CD4-positive, alpha-beta memory T cell (primary cell): Measurements from ENCODE around the gene C16orf90. TPM values are rescaled to one million over a fixed set of nuclear protein-coding genes. Genes with fewer than 3 reads are reported as not detected.

Source experiments
- CTCF ChIA-PET: fragments of 350-600 bp; sonication (Branson Sonifier 250); formaldehyde crosslinking; loops from one replicate; lab custom pipeline; 2021; ENCODE audit warnings: inconsistent platforms; ENCODE audit not compliant: partially characterized antibody; lab: Charles Lee
- POLR2A ChIA-PET: fragments of 350-600 bp; sonication (Branson Sonifier 250); formaldehyde crosslinking; loops from one replicate; lab custom pipeline; 2021; ENCODE audit not compliant: partially characterized antibody; lab: Charles Lee
- DNase-seq, 5 donors: peaks; one replicate each; pipeline versions ENCODE4 v3.0.0 to v3.0.0-alpha.2; 2020 to 2022; ENCODE audit warnings: mixed read lengths in 1 of 5
- H3K27ac ChIP-seq: one replicate; pipeline ENCODE4 v1.7.0; 2013; ENCODE audit warnings: low read depth, low read length
- H3K27me3 ChIP-seq: 2 replicates; pipeline ENCODE4 v1.7.0; 2013; ENCODE audit warnings: mild to moderate bottlenecking, low read length, moderate library complexity; ENCODE audit not compliant: insufficient read depth
- H3K36me3 ChIP-seq: 2 replicates; pipeline ENCODE4 v1.7.0; 2013; ENCODE audit warnings: mild to moderate bottlenecking, low read length, moderate library complexity; ENCODE audit not compliant: insufficient read depth
- H3K4me1 ChIP-seq: 2 replicates; pipeline ENCODE4 v1.7.0; 2013; ENCODE audit warnings: mild to moderate bottlenecking, low read length, moderate library complexity; ENCODE audit not compliant: insufficient read depth
- H3K4me3 ChIP-seq, 2 donors: one replicate each; pipeline ENCODE4 v1.7.0; 2013; ENCODE audit warnings: low read length in 2 of 2, mild to moderate bottlenecking in 1 of 2
- H3K9me3 ChIP-seq, 2 donors: one replicate each; pipeline ENCODE4 v1.7.0; 2013; ENCODE audit warnings: low read length in 2 of 2, control low read depth in 1 of 2; ENCODE audit not compliant: control insufficient read depth in 1 of 2
- H3K27ac Mint-ChIP-seq, 7 donors: one replicate each; pipeline ENCODE4 v1.8.0; 2020 to 2021; ENCODE audit warnings: mixed read lengths in 7 of 7, mild to moderate bottlenecking in 6 of 7, inconsistent platforms in 3 of 7, moderate library complexity in 3 of 7
- H3K27me3 Mint-ChIP-seq, 2 donors: one replicate each; pipeline ENCODE4 v1.8.0; 2020 to 2021; ENCODE audit warnings: mixed read lengths in 2 of 2
- H3K36me3 Mint-ChIP-seq, 2 donors: one replicate each; pipeline ENCODE4 v1.8.0; 2020 to 2021; ENCODE audit warnings: mixed read lengths in 2 of 2, inconsistent platforms in 1 of 2, mild to moderate bottlenecking in 1 of 2
- H3K4me1 Mint-ChIP-seq, 4 donors: one replicate each; pipeline ENCODE4 v1.8.0; 2020 to 2021; ENCODE audit warnings: mixed read lengths in 4 of 4, mild to moderate bottlenecking in 1 of 4
- H3K4me3 Mint-ChIP-seq, 8 donors: one replicate each; pipeline ENCODE4 v1.8.0; 2020 to 2021; ENCODE audit warnings: mixed read lengths in 8 of 8, mild to moderate bottlenecking in 7 of 8, moderate library complexity in 6 of 8, inconsistent platforms in 3 of 8
- H3K9me3 Mint-ChIP-seq, 8 donors: one replicate each; pipeline ENCODE4 v1.8.0; 2020 to 2021; ENCODE audit warnings: mixed read lengths in 8 of 8, mild to moderate bottlenecking in 5 of 8, inconsistent platforms in 3 of 8, moderate library complexity in 1 of 8
- intact Hi-C: fragments of 100-400 bp; cut with micrococcal nuclease; formaldehyde crosslinking; loops from one replicate; pipeline ENCODE4 v1.15.1; 2023
- polyA plus RNA-seq, 2 donors: library from polyadenylated mRNA; unstranded; fragments of 300-500 nt; fragmentation: Illumina TruSeq; gene quantifications; one replicate each; pipeline ENCODE4 v1.2.3, GENCODE V29; 2021
- total RNA-seq, 2 experiments: library from RNA; stranded (reverse); gene quantifications; one replicate each; pipeline ENCODE4 v1.2.3, GENCODE V29; 2021

The C16orf90 gene
- total and polyA plus RNA-seq, 4 experiments from 2014 or later: not detected

DNA sequence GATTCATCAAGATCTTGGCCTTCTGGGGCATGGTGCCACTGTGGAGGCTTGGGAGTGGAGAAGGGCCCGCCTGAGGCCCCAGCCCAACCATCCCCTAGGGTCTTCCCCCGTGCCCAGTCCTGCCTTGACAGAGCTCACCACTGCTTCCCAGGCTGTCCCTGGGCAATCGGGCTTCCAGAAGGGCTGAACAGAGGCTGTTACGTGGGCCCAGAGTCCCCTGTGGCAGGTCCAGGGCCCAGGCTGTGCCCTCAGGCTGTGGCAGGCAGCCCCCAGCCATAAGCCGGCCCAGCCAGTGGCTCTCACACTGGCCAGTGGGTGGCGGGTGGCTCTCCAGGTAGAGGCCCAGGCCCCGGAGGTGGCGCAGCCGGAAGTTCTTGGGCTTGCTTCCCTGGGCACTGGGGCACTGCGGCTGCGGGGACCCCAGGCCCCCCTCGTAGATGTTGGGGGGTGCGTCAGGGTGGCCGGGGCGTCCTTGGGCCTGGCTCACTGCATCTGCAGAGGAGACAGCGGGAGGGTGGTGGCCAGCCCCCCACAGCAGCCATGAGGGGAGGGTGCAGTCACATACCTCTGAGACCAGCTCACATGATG is 809 bp downstream of the C16orf90 start:
- CTCF ChIA-PET: no interaction called here
- intact Hi-C loops: no loop called here

DNA sequence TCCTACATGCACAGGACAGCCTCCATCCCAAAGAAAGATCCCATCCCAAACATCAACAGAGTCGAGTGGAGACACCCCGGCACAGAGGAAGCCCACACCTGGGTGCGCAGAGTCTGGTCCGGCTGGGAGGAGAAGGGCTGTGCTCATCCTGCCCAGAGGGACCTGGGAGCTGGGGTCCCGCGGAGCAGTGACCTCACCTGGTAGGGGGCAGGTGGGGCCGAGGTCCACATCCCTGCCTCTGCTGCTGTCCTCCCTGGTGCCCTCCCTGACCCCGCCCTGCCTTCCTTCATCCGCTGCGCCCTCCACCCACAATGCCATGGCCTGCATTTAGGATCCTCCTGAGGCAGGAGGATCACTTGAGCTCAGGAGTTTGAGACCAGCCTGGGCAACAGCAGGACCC is 2.9 kb downstream of the C16orf90 start:
- Histone ChIP-seq H3K4me1 (no peaks in the 10 kb centered on the region), H3K36me3 (no peaks in the 10 kb centered on the region), H3K9me3 (no peaks in the 10 kb centered on the region), H3K4me3 (no peak overlapping the region), H3K27ac (no peak overlapping the region), H3K27me3 (no peaks in the 10 kb centered on the region)
- Mint-ChIP-seq H3K4me1 (peaks cover 0 to 6% (median 3%) of the 10 kb centered on the region in 4 donors), H3K9me3 (no peaks in the 10 kb centered on the region), H3K36me3 (peaks cover 3% of the 10 kb centered on the region in 2 donors), H3K4me3 (no peak overlapping the region), H3K27me3 (no peaks in the 10 kb centered on the region), H3K27ac (no peak overlapping the region)
- ChIA-PET CTCF (no interaction called here), POLR2A (interaction anchor here (0.6 kb wide), 1 partner anchor 29 kb away, joined by 3 read pairs; no protein-coding TSS in a partner anchor)
- no peak for DNase-seq
- intact Hi-C loops: no loop called here

More for the DNA sequence above, 809 bp downstream of the C16orf90 start:
- Histone ChIP-seq H3K9me3 (no peaks in the 10 kb centered on the region), H3K4me3 (no peak overlapping the region), H3K27me3 (no peaks in the 10 kb centered on the region), H3K4me1 (peaks cover under 1% of the 10 kb centered on the region), H3K27ac (no peak overlapping the region), H3K36me3 (no peaks in the 10 kb centered on the region)
- DNase-seq: no peak
- POLR2A ChIA-PET: no interaction called here
- H3K9me3 Mint-ChIP-seq: no peaks in the 10 kb centered on the region
- no peaks in the 10 kb centered on the region for H3K27me3 Mint-ChIP-seq
- no peaks in the 10 kb centered on the region for H3K36me3 Mint-ChIP-seq
- no peak overlapping the region for H3K4me3 Mint-ChIP-seq
- H3K27ac Mint-ChIP-seq: no peak overlapping the region
- H3K4me1 Mint-ChIP-seq: peaks cover 5 to 8% (median 5%) of the 10 kb centered on the region in 4 donors

GRCh38 chr16:3490911-3491629 is 4.2 kb downstream of the C16orf90 start:
- Mint-ChIP-seq H3K36me3 (peaks cover 3 to 10% of the 10 kb centered on the region in 2 donors), H3K27ac (peak overlapping the region in 4 of 7 donors; percentile 53 to 88 (median 80))
- POLR2A ChIA-PET: interaction anchor here (0.5 to 1.5 kb wide), 5 partner anchors 12 to 34 kb away, joined by 3 to 7 read pairs (median 3); no protein-coding TSS in a partner anchor

GRCh38 chr16:3488801-3489200 is 6.5 kb downstream of the C16orf90 start:
- H3K27me3 ChIP-seq: no peaks in the 10 kb centered on the region
- POLR2A ChIA-PET: interaction anchor here (0.6 kb wide), 1 partner anchor 145 kb away, joined by 4 read pairs; no protein-coding TSS in a partner anchor
- Mint-ChIP-seq H3K4me3 (no peak overlapping the region), H3K4me1 (peaks cover 0 to 6% (median 3%) of the 10 kb centered on the region in 4 donors), H3K27ac (no peak overlapping the region), H3K9me3 (no peaks in the 10 kb centered on the region), H3K27me3 (no peaks in the 10 kb centered on the region), H3K36me3 (peaks cover 6 to 28% of the 10 kb centered on the region in 2 donors)
- no peak overlapping the region for H3K27ac ChIP-seq
- H3K9me3 ChIP-seq: no peaks in the 10 kb centered on the region
- CTCF ChIA-PET: interaction anchor here (0.6 to 1.4 kb wide), 2 partner anchors 305 to 990 kb away, joined by 3 to 4 read pairs; no protein-coding TSS in a partner anchor
- DNase-seq: no peak
- intact Hi-C loops: no loop called here
- no peaks in the 10 kb centered on the region for H3K4me1 ChIP-seq
- peaks cover 19% of the 10 kb centered on the region for H3K36me3 ChIP-seq
- no peak overlapping the region for H3K4me3 ChIP-seq

More at GRCh38 chr16:3490911-3491629, 4.2 kb downstream of the C16orf90 start:
- Histone ChIP-seq H3K9me3 (no peaks in the 10 kb centered on the region), H3K4me3 (no peak overlapping the region), H3K4me1 (no peaks in the 10 kb centered on the region), H3K36me3 (no peaks in the 10 kb centered on the region), H3K27me3 (no peaks in the 10 kb centered on the region), H3K27ac (no peak overlapping the region)
- intact Hi-C loops: no loop called here
- no peaks in the 10 kb centered on the region for H3K9me3 Mint-ChIP-seq
- no peak for DNase-seq
- no peak overlapping the region for H3K4me3 Mint-ChIP-seq
- H3K4me1 Mint-ChIP-seq: peaks cover 0 to 6% (median 3%) of the 10 kb centered on the region in 4 donors
- no peaks in the 10 kb centered on the region for H3K27me3 Mint-ChIP-seq
- CTCF ChIA-PET: interaction anchor here (1.2 to 1.3 kb wide), 2 partner anchors 8 to 10 kb away, joined by 3 to 4 read pairs; no protein-coding TSS in a partner anchor

- H3K27me3 ChIP-seq: no peaks in the 10 kb centered on the region
- ChIA-PET CTCF (interaction anchor here (0.9 to 1.0 kb wide), 2 partner anchors 11 to 13 kb away, joined by 3 read pairs; partner anchors contain the start of gene CLUAP1), POLR2A (no interaction called here)
- peaks cover 0 to 6% (median 3%) of the 10 kb centered on the region in 4 donors for H3K4me1 Mint-ChIP-seq
- no peak overlapping the region for H3K4me3 ChIP-seq
- no peaks in the 10 kb centered on the region for H3K9me3 ChIP-seq
- no peak for DNase-seq
- H3K9me3 Mint-ChIP-seq: no peaks in the 10 kb centered on the region
- no peaks in the 10 kb centered on the region for H3K27me3 Mint-ChIP-seq
- intact Hi-C loops: no loop called here
- H3K27ac ChIP-seq: no peak overlapping the region
- H3K4me3 Mint-ChIP-seq: no peak overlapping the region
- no peaks in the 10 kb centered on the region for H3K4me1 ChIP-seq
- H3K36me3 Mint-ChIP-seq: peaks cover 16 to 38% of the 10 kb centered on the region in 2 donors
- H3K36me3 ChIP-seq: peaks cover 30% of the 10 kb centered on the region
- H3K27ac Mint-ChIP-seq: no peak overlapping the region
Observed at GRCh38 chr16:3487521-3488410, 7.5 kb downstream of the C16orf90 start.

GRCh38 chr16:3486506-3487215 is 8.6 kb downstream of the C16orf90 start:
- H3K4me3 Mint-ChIP-seq: no peak overlapping the region
- peak overlapping the region in 1 of 7 donors; percentile 53 for H3K27ac Mint-ChIP-seq
- H3K27me3 Mint-ChIP-seq: no peaks in the 10 kb centered on the region
- H3K9me3 ChIP-seq: no peaks in the 10 kb centered on the region
- H3K36me3 ChIP-seq: peaks cover 40% of the 10 kb centered on the region
- DNase-seq: no peak
- H3K27ac ChIP-seq: no peak overlapping the region
- no peak overlapping the region for H3K4me3 ChIP-seq
- no peaks in the 10 kb centered on the region for H3K9me3 Mint-ChIP-seq
- H3K36me3 Mint-ChIP-seq: peaks cover 27 to 48% of the 10 kb centered on the region in 2 donors
- H3K4me1 ChIP-seq: no peaks in the 10 kb centered on the region
- peaks cover 0 to 6% (median 2%) of the 10 kb centered on the region in 4 donors for H3K4me1 Mint-ChIP-seq
- intact Hi-C loops: no loop called here
- POLR2A ChIA-PET: interaction anchor here (0.7 kb wide), 1 partner anchor 29 kb away, joined by 3 read pairs; no protein-coding TSS in a partner anchor
- no peaks in the 10 kb centered on the region for H3K27me3 ChIP-seq
- CTCF ChIA-PET: interaction anchor here (1.0 kb wide), 1 partner anchor 12 kb away, joined by 3 read pairs; no protein-coding TSS in a partner anchor
